Activated CD8-positive, alpha-beta T cell treated with anti-CD3 and anti-CD28 coated beads for 36 hours (primary cell): ENCODE measurements around the gene ZNF532. TPM values are rescaled to one million over a fixed set of nuclear protein-coding genes. Genes with fewer than 3 reads are reported as not detected.

ENCODE experiments used
- ATAC-seq: fragments of 200-7000 bp; cut with Tn5 transposase; one replicate; pipeline ENCODE4 v1.10.0; 2021; ENCODE audit warnings: mild to moderate bottlenecking, moderate library complexity
- CTCF ChIA-PET: fragments of 350-600 bp; sonication (Branson Sonifier 250); formaldehyde crosslinking; loops from one replicate; lab custom pipeline; 2021; ENCODE audit warnings: antibody characterized with exemption; lab: Charles Lee
- POLR2A ChIA-PET: fragments of 350-600 bp; sonication (Branson Sonifier 250); formaldehyde crosslinking; loops from one replicate; lab custom pipeline; 2021; ENCODE audit warnings: antibody characterized with exemption; lab: Charles Lee
- DNase-seq: peaks from one replicate; pipeline ENCODE4 v3.0.0-alpha.2; 2020
- H3K27ac Mint-ChIP-seq: one replicate; pipeline ENCODE4 v1.8.0; 2021; ENCODE audit warnings: mild to moderate bottlenecking, mixed read lengths
- H3K27me3 Mint-ChIP-seq: one replicate; pipeline ENCODE4 v1.8.0; 2021; ENCODE audit warnings: mixed read lengths
- H3K36me3 Mint-ChIP-seq: one replicate; pipeline ENCODE4 v1.8.0; 2021; ENCODE audit warnings: low read depth, mixed read lengths
- H3K4me1 Mint-ChIP-seq: one replicate; pipeline ENCODE4 v1.8.0; 2021; ENCODE audit warnings: low read depth, mixed read lengths
- H3K4me3 Mint-ChIP-seq: one replicate; pipeline ENCODE4 v1.8.0; 2021; ENCODE audit warnings: mild to moderate bottlenecking, moderate library complexity, mixed read lengths
- H3K9me3 Mint-ChIP-seq: one replicate; pipeline ENCODE4 v1.8.0; 2021; ENCODE audit warnings: mixed read lengths
- intact Hi-C: fragments of 100-400 bp; cut with micrococcal nuclease; formaldehyde crosslinking; loops from one replicate; pipeline ENCODE4 v1.10.0; 2022
- total RNA-seq, 2 experiments: library from RNA; stranded (reverse); gene quantifications; one replicate each; pipeline ENCODE4 v1.2.3, GENCODE V29; 2021
- TF ChIP-seq, protein P1 (sequence below): fragments of 200-600 bp; IDR thresholded peaks from one replicate; pipeline ENCODE4 v1.8.0; 2022; ENCODE audit warnings: antibody characterized with exemption, mild to moderate bottlenecking

The ZNF532 gene
- total RNA-seq, 2 experiments from 2014 or later, result 1.3 to 1.8 TPM

DNA sequence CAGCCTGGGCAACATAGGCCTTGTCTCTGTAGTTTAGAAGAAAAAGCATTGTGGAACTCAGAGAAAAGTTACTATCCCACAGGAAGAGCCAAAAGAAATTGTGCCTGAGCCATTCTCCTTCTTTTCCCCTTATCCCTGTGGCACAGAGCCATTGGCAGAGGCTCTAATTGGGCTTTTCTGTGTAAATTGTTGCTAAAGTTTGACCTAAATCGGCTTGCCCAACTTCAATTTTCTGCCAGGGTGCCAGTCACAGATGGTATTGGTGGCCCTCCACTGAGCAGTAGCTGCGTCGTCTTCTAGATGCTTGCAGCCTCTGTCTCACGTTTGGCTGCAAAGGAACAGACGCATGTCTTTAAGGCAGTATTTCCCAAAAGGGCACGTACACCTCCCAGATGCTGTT lies 30.3 kb downstream of the ZNF532 start:
- intact Hi-C loops, result no loop called here
- peaks cover 13% of the 10 kb centered on the region for H3K4me1 Mint-ChIP-seq
- H3K9me3 Mint-ChIP-seq, result no peaks in the 10 kb centered on the region
- TF ChIP-seq, protein P1, sequence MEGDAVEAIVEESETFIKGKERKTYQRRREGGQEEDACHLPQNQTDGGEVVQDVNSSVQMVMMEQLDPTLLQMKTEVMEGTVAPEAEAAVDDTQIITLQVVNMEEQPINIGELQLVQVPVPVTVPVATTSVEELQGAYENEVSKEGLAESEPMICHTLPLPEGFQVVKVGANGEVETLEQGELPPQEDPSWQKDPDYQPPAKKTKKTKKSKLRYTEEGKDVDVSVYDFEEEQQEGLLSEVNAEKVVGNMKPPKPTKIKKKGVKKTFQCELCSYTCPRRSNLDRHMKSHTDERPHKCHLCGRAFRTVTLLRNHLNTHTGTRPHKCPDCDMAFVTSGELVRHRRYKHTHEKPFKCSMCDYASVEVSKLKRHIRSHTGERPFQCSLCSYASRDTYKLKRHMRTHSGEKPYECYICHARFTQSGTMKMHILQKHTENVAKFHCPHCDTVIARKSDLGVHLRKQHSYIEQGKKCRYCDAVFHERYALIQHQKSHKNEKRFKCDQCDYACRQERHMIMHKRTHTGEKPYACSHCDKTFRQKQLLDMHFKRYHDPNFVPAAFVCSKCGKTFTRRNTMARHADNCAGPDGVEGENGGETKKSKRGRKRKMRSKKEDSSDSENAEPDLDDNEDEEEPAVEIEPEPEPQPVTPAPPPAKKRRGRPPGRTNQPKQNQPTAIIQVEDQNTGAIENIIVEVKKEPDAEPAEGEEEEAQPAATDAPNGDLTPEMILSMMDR, result no peak
- no peaks in the 10 kb centered on the region for H3K36me3 Mint-ChIP-seq
- ATAC-seq (no peak), DNase-seq (no peak)
- POLR2A ChIA-PET, result no interaction called here
- H3K27me3 Mint-ChIP-seq, result peaks cover 5% of the 10 kb centered on the region
- H3K4me3 Mint-ChIP-seq, result no peak overlapping the region
- no peak overlapping the region for H3K27ac Mint-ChIP-seq
- CTCF ChIA-PET, result interaction anchor here (0.7 kb wide), 1 partner anchor 539 kb away, joined by 3 read pairs; no protein-coding TSS in a partner anchor

DNA sequence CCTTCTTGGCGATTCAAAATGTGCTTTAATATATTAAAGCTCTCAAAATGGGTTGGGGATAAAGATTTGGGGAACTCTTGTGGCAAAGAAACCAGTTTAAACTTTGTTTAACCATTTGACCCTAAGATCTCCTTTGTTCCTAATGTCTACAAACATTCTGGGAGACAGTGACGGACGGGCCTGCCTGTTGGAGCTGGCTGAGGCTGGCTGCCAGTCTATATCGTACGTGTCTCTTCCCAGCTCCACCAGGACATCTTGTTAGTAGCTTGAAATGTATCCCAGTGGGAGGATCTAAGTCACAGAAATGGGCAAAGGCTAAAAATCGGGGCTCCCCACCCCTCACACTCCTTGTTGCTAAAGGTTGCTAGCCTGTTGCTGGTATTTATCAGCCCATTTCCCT lies 30.7 kb downstream of the ZNF532 start:
- Mint-ChIP-seq H3K9me3 (no peaks in the 10 kb centered on the region), H3K4me3 (no peak overlapping the region), H3K4me1 (peaks cover 13% of the 10 kb centered on the region), H3K27ac (no peak overlapping the region), H3K36me3 (no peaks in the 10 kb centered on the region), H3K27me3 (peaks cover 5% of the 10 kb centered on the region)
- ATAC-seq (no peak), DNase-seq (no peak)
- intact Hi-C loops, result no loop called here
- CTCF ChIA-PET, result no interaction called here
- TF ChIP-seq, protein P1, result no peak
- POLR2A ChIA-PET, result interaction anchor here (0.6 kb wide), 1 partner anchor 9 kb away, joined by 3 read pairs; no protein-coding TSS in a partner anchor

DNA sequence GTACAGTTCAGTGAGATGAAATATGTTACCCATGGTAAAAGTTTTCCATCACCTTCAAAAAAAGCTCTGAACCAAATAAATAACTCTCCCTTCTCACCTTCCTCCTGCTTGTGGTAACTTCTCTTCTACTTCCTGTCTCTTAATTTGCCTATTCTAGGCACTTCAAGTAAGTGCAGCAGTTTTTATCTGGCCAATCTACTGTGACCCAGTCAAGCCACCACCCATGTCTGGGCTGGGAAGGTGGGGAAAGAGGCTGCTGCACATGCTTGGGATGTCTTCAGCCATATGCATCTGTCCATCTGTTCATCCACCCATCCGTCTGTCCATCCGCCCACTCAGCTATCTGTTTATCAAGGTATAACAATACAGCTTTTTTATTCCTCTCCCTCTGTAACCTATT lies 31.6 kb downstream of the ZNF532 start:
- Mint-ChIP-seq H3K9me3 (no peaks in the 10 kb centered on the region), H3K4me1 (peaks cover 13% of the 10 kb centered on the region), H3K27me3 (peaks cover 1% of the 10 kb centered on the region), H3K36me3 (no peaks in the 10 kb centered on the region), H3K4me3 (no peak overlapping the region), H3K27ac (no peak overlapping the region)
- intact Hi-C loops, result no loop called here
- POLR2A ChIA-PET, result no interaction called here
- CTCF ChIA-PET, result no interaction called here
- ATAC-seq (no peak), DNase-seq (no peak)
- TF ChIP-seq, protein P1, result no peak

DNA sequence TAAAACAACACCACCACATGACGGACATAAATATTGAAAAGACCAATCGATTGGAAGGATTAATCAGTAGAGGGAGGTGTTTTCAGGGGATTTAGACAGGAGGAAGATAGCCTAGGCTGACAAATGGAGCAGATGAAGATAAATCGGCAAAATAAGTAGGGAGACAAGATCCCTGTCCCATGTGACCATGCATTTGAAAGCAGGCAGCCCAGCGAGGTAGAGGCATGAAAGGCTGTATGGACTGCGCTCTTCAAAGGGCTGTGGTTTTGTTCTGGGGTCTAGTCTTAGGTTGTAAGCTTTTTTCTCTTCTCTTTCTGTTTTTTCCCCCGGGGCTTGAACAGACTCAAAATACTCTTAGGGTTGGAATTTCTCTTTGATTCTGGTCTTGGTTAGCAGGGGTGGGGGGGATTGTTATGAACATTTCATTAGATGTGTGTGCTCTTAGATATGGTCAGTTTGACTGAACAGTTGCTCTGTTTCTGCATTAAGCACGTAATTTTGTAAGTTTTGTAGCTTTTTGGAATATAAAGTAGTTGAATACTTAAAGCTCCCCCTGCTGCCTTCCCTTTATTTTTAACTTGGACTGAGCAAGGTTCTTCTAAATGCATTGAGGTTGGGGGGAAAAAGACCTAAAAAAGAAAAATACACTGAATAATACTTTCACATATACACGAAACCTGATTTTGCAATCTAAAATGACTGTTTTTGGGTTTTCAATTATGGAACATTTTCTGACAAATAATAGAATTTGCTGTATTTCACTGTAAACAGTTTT lies 32.2 kb downstream of the ZNF532 start:
- intact Hi-C loops, result no loop called here

More for the DNA sequence above, 32.2 kb downstream of the ZNF532 start:
- CTCF ChIA-PET, result no interaction called here
- H3K36me3 Mint-ChIP-seq, result no peaks in the 10 kb centered on the region
- peaks cover 13% of the 10 kb centered on the region for H3K4me1 Mint-ChIP-seq
- no peak overlapping the region for H3K4me3 Mint-ChIP-seq
- no peaks in the 10 kb centered on the region for H3K9me3 Mint-ChIP-seq
- DNase-seq (no peak), ATAC-seq (no peak)
- H3K27ac Mint-ChIP-seq, result no peak overlapping the region
- TF ChIP-seq, protein P1, result no peak
- POLR2A ChIA-PET, result no interaction called here
- peaks cover 1% of the 10 kb centered on the region for H3K27me3 Mint-ChIP-seq
